Measurements from ENCODE around the gene ABCC9. TPM values are rescaled to one million over a fixed set of nuclear protein-coding genes. Genes with fewer than 3 reads are reported as not detected.

The ABCC9 gene
- total RNA-seq, result 19.8 TPM

- H3K27me3 ChIP-seq, result no peaks in the 10 kb centered on the region
- H3K4me1 ChIP-seq, result no peaks in the 10 kb centered on the region
- DNase-seq (ENCODE audit: low spot score in 2 of 2), result peak; percentile 12 to 69
- peak within 1 kb of the TSS; percentile 67 to 79 for H3K27ac ChIP-seq
- no peaks in the 10 kb centered on the region for H3K36me3 ChIP-seq
- peak within 1 kb of the TSS; percentile 58 to 61 for H3K4me3 ChIP-seq
- intact Hi-C loops (cut with DNase I), result loop anchor here (1.0 to 5.0 kb wide), 3 partner anchors 41 to 167 kb away; partner anchors contain the start of gene KCNJ8
- H3K9me3 ChIP-seq, result peaks cover 0 to under 1% of the 10 kb centered on the region in 2 donors
- TF ChIP-seq CTCF (IDR thresholded peaks at IDR 0.05), result peak in 1 of 3 experiments; percentile 7
Measured at GRCh38 chr12:21940549-21941505, at the start of gene ABCC9. TSS of gene ABCC9 (minus strand) at chr12:21941426. CDS start at chr12:21936674, 4,752 bp downstream.

- H3K36me3 ChIP-seq, result no peaks in the 10 kb centered on the region
- intact Hi-C loops (cut with DNase I), result loop anchor here (1.0 kb wide), 1 partner anchor 293 kb away; no protein-coding TSS in a partner anchor
- H3K27ac ChIP-seq, result no peak overlapping the region
- H3K4me1 ChIP-seq, result no peaks in the 10 kb centered on the region
- peak; percentile 31 to 62 (median 56) for TF ChIP-seq CTCF (IDR thresholded peaks at IDR 0.05)
- no peaks in the 10 kb centered on the region for H3K9me3 ChIP-seq
- no peak for DNase-seq (ENCODE audit: low spot score in 2 of 2)
- H3K4me3 ChIP-seq, result no peak overlapping the region
- no peaks in the 10 kb centered on the region for H3K27me3 ChIP-seq
Measured at GRCh38 chr12:21989819-21990412, 48.7 kb upstream of the ABCC9 start.

- Histone ChIP-seq H3K36me3 (no peaks in the 10 kb centered on the region), H3K4me3 (no peak overlapping the region), H3K27me3 (no peaks in the 10 kb centered on the region), H3K9me3 (no peaks in the 10 kb centered on the region), H3K27ac (no peak overlapping the region), H3K4me1 (no peaks in the 10 kb centered on the region)
- intact Hi-C loops (cut with DNase I), result loop anchor here (1.0 kb wide), 1 partner anchor 291 kb away; no protein-coding TSS in a partner anchor
- no peak for DNase-seq (ENCODE audit: low spot score in 2 of 2)
- no peak for TF ChIP-seq CTCF (IDR thresholded peaks at IDR 0.05)
Measured at GRCh38 chr12:21988619-21989018, 47.4 kb upstream of the ABCC9 start.

- no peak for TF ChIP-seq CTCF (IDR thresholded peaks at IDR 0.05)
- no peaks in the 10 kb centered on the region for H3K36me3 ChIP-seq
- no peak for DNase-seq (ENCODE audit: low spot score in 2 of 2)
- intact Hi-C loops (cut with DNase I), result no loop called here
- no peak overlapping the region for H3K27ac ChIP-seq
- H3K27me3 ChIP-seq, result no peaks in the 10 kb centered on the region
- no peaks in the 10 kb centered on the region for H3K4me1 ChIP-seq
- no peak overlapping the region for H3K4me3 ChIP-seq
- H3K9me3 ChIP-seq, result no peaks in the 10 kb centered on the region
Measured at GRCh38 chr12:21987755-21988154, 46.5 kb upstream of the ABCC9 start.

- intact Hi-C loops (cut with DNase I), result no loop called here
- no peaks in the 10 kb centered on the region for H3K9me3 ChIP-seq
- H3K27me3 ChIP-seq, result no peaks in the 10 kb centered on the region
- no peak for TF ChIP-seq CTCF (IDR thresholded peaks at IDR 0.05)
- H3K4me1 ChIP-seq, result no peaks in the 10 kb centered on the region
- no peak overlapping the region for H3K4me3 ChIP-seq
- no peak for DNase-seq (ENCODE audit: low spot score in 2 of 2)
- H3K27ac ChIP-seq, result no peak overlapping the region
- H3K36me3 ChIP-seq, result no peaks in the 10 kb centered on the region
Measured at GRCh38 chr12:21985155-21985554, 43.9 kb upstream of the ABCC9 start.
